H1 (cell line): Measurements from ENCODE around the gene LLGL1. TPM values are rescaled to one million over a fixed set of nuclear protein-coding genes. Genes with fewer than 3 reads are reported as not detected.

ENCODE experiments used
- BRCA1 ChIP-seq: IDR thresholded peaks from 2 replicates; pipeline ENCODE4 v1.6.1; 2012; ENCODE audit warnings: low read depth, low read length, improper control_type of control experiment
- PHF8 ChIP-seq: fragments of 200-600 bp; sonication (generic); conservative IDR thresholded peaks from 2 replicates; pipeline ENCODE4 v1.7.1; 2012; ENCODE audit warnings: low read depth, mild to moderate bottlenecking, inconsistent platforms, low read length, moderate library complexity
- POLR2AphosphoS5 ChIP-seq: IDR thresholded peaks from 2 replicates; pipeline ENCODE4 v1.6.1; 2011; ENCODE audit warnings: low read depth, low read length
- TBP ChIP-seq: IDR thresholded peaks from 2 replicates; pipeline ENCODE4 v1.6.1; 2011; ENCODE audit warnings: low read depth, low read length, improper control_type of control experiment
- polyA plus RNA-seq, 7 experiments: library from polyadenylated mRNA; depleted of rRNA in 3 of 7; stranded (reverse) in 5 of 7; unstranded in 2 of 7; fragments of >200 nt in 5 of 7; fragments of 200-250 nt in 2 of 7; gene quantifications; 1 replicate in 5 of 7; 2 replicates in 1 of 7; 4 replicates in 1 of 7; pipeline versions ENCODE4 v1.2.1 to v1.2.3, GENCODE V29; 2011 to 2013; ENCODE audit warnings: missing spikeins in 2 of 7, mixed read lengths in 2 of 7
- total RNA-seq: library from RNA; stranded (reverse); fragmentation: NEBNext Ultra II Directional; extraction: Animal tissue kit (Norgen Biotek cat#: 25700); gene quantifications from 2 replicates; pipeline ENCODE4 v1.2.1, GENCODE V29; 2021
- TF ChIP-seq, protein P1 (sequence below): fragments of 300-600 bp; sonication (generic); IDR thresholded peaks from 2 replicates; pipeline ENCODE4 v1.7.1; 2012; ENCODE audit warnings: low read length, moderate library complexity, mild to moderate bottlenecking, inconsistent platforms; ENCODE audit not compliant: insufficient replicate concordance

LLGL1 gene
- total and polyA plus RNA-seq, 2 of the 8 experiments (the other 6 are each of a cell fraction or from before 2014, with no cell fraction given), result 71.3 to 107 TPM

DNA sequence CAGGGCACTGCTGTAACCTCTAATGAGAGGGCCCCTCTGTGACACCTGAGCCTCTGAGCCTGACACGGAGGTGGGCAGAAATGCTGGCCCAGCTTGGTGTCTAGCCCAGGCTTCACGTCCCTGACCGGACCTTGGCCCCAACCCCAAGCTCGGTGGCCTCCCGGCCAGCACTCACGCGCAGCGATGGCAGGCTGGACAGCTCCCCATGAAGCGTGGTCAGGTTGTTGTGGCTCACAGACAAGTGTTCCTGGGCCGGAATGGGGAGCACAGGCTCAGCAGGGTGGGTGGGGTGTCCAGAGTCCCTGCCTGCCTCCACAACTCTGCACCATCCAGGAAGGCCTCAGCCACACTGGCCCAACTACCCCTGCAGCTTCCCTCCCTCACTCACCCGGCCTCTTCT, 30.9 kb downstream of the LLGL1 start (continued):
- TF ChIP-seq, protein P1, sequence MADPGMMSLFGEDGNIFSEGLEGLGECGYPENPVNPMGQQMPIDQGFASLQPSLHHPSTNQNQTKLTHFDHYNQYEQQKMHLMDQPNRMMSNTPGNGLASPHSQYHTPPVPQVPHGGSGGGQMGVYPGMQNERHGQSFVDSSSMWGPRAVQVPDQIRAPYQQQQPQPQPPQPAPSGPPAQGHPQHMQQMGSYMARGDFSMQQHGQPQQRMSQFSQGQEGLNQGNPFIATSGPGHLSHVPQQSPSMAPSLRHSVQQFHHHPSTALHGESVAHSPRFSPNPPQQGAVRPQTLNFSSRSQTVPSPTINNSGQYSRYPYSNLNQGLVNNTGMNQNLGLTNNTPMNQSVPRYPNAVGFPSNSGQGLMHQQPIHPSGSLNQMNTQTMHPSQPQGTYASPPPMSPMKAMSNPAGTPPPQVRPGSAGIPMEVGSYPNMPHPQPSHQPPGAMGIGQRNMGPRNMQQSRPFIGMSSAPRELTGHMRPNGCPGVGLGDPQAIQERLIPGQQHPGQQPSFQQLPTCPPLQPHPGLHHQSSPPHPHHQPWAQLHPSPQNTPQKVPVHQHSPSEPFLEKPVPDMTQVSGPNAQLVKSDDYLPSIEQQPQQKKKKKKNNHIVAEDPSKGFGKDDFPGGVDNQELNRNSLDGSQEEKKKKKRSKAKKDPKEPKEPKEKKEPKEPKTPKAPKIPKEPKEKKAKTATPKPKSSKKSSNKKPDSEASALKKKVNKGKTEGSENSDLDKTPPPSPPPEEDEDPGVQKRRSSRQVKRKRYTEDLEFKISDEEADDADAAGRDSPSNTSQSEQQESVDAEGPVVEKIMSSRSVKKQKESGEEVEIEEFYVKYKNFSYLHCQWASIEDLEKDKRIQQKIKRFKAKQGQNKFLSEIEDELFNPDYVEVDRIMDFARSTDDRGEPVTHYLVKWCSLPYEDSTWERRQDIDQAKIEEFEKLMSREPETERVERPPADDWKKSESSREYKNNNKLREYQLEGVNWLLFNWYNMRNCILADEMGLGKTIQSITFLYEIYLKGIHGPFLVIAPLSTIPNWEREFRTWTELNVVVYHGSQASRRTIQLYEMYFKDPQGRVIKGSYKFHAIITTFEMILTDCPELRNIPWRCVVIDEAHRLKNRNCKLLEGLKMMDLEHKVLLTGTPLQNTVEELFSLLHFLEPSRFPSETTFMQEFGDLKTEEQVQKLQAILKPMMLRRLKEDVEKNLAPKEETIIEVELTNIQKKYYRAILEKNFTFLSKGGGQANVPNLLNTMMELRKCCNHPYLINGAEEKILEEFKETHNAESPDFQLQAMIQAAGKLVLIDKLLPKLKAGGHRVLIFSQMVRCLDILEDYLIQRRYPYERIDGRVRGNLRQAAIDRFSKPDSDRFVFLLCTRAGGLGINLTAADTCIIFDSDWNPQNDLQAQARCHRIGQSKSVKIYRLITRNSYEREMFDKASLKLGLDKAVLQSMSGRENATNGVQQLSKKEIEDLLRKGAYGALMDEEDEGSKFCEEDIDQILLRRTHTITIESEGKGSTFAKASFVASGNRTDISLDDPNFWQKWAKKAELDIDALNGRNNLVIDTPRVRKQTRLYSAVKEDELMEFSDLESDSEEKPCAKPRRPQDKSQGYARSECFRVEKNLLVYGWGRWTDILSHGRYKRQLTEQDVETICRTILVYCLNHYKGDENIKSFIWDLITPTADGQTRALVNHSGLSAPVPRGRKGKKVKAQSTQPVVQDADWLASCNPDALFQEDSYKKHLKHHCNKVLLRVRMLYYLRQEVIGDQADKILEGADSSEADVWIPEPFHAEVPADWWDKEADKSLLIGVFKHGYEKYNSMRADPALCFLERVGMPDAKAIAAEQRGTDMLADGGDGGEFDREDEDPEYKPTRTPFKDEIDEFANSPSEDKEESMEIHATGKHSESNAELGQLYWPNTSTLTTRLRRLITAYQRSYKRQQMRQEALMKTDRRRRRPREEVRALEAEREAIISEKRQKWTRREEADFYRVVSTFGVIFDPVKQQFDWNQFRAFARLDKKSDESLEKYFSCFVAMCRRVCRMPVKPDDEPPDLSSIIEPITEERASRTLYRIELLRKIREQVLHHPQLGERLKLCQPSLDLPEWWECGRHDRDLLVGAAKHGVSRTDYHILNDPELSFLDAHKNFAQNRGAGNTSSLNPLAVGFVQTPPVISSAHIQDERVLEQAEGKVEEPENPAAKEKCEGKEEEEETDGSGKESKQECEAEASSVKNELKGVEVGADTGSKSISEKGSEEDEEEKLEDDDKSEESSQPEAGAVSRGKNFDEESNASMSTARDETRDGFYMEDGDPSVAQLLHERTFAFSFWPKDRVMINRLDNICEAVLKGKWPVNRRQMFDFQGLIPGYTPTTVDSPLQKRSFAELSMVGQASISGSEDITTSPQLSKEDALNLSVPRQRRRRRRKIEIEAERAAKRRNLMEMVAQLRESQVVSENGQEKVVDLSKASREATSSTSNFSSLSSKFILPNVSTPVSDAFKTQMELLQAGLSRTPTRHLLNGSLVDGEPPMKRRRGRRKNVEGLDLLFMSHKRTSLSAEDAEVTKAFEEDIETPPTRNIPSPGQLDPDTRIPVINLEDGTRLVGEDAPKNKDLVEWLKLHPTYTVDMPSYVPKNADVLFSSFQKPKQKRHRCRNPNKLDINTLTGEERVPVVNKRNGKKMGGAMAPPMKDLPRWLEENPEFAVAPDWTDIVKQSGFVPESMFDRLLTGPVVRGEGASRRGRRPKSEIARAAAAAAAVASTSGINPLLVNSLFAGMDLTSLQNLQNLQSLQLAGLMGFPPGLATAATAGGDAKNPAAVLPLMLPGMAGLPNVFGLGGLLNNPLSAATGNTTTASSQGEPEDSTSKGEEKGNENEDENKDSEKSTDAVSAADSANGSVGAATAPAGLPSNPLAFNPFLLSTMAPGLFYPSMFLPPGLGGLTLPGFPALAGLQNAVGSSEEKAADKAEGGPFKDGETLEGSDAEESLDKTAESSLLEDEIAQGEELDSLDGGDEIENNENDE, result no peak
- TF ChIP-seq BRCA1 (no peak), TBP (no peak), PHF8 (no peak), POLR2AphosphoS5 (no peak)
